ENCODE results near the gene CYB5A. TPM values are rescaled to one million over a fixed set of nuclear protein-coding genes. Genes with fewer than 3 reads are reported as not detected.
A peak's percentile ranks its signal among the peaks of the same experiment; 100 is the strongest.

Gene CYB5A
- total and polyA plus RNA-seq, 12 donors = 40.4 to 121 (median 76.3) TPM

- Histone ChIP-seq H3K4me3 (no peak overlapping the region), H3K36me3 (no peaks in the 10 kb centered on the region), H3K27ac (no peak overlapping the region), H3K4me1 (no peaks in the 10 kb centered on the region), H3K27me3 (no peaks in the 10 kb centered on the region), H3K9me3 (no peaks in the 10 kb centered on the region)
- intact Hi-C loops (cut with DNase I) = no loop called here
- no peak for TF ChIP-seq CTCF (IDR thresholded peaks at IDR 0.05)
- peak in 1 of 8 donors; percentile 32 for ATAC-seq
- 40 to 62% methylated on average over 7 of the region's 7 CpGs for WGBS, 2 donors
- DNase-seq = no peak
These were observed 88.0 kb downstream of the CYB5A start for GRCh38 chr18:74203811-74204210.

Other genes with a start within 250 kb of the CYB5A start
- 1 to 10 TPM in 1 of 10 donors, under 1 TPM in 6, not detected in 3; 0.19 to 1.3 (median 0.38) TPM for gene FBXO15, start 144.1 kb downstream of the CYB5A start, total RNA-seq
- gene FBXO15, start 144.1 kb downstream of the CYB5A start, polyA plus RNA-seq = under 1 TPM; 0.14 to 0.88 TPM
- 100 to 1,000 TPM in 9 of 10 donors, 10 to 100 TPM in 1; 81.9 to 141 (median 122) TPM for gene TIMM21, start 143.4 kb downstream of the CYB5A start, total RNA-seq
- gene TIMM21, start 143.4 kb downstream of the CYB5A start, polyA plus RNA-seq = 10 to 100 TPM; 64.4 to 77.9 TPM
- gene C18orf63, start 23.9 kb upstream of the CYB5A start, total RNA-seq = not detected
- not detected for gene C18orf63, start 23.9 kb upstream of the CYB5A start, polyA plus RNA-seq
- gene DIPK1C, start 165.3 kb upstream of the CYB5A start, total RNA-seq = 10 to 100 TPM in 2 of 10 donors, 1 to 10 TPM in 7, under 1 TPM in 1; 0.90 to 12.9 (median 6.6) TPM
- gene DIPK1C, start 165.3 kb upstream of the CYB5A start, polyA plus RNA-seq = 1 to 10 TPM in 1 of 2 donors, under 1 TPM in 1; 0.70 to 8.0 TPM
- 100 to 1,000 TPM in 1 of 10 donors, 10 to 100 TPM in 9; 50.2 to 117 (median 75.3) TPM for gene CNDP2, start 204.4 kb upstream of the CYB5A start, total RNA-seq
- 10 to 100 TPM; 48.9 to 62.3 TPM for gene CNDP2, start 204.4 kb upstream of the CYB5A start, polyA plus RNA-seq
- under 1 TPM in 1 of 10 donors, not detected in 9; 0.11 TPM for gene CNDP1, start 242.5 kb upstream of the CYB5A start, total RNA-seq
- under 1 TPM in 1 of 2 donors, not detected in 1; 0.12 TPM for gene CNDP1, start 242.5 kb upstream of the CYB5A start, polyA plus RNA-seq

Data from heart right ventricle (tissue), 16 donors.